HG03097 (cell line): ENCODE measurements around the gene MME.
"Not testable (repeated sequence)": the region's sequence is repeated elsewhere in the genome, so short reads cannot be mapped to it uniquely, and the experiment has no call there.

Source experiments
- ATAC-seq: cut with Tn5 transposase; IDR thresholded peaks from one replicate; pipeline ENCODE4 v1.9.1; 2021; ENCODE audit not compliant: unreplicated experiment, low FRiP score

MME gene

GRCh38 chr3:155083313-155083905, 3.3 kb downstream of the MME start:
- ATAC-seq, result no peak

GRCh38 chr3:155084567-155084966, 4.4 kb downstream of the MME start:
- ATAC-seq, result no peak

GRCh38 chr3:155086051-155086450, 5.9 kb downstream of the MME start:
- no peak for ATAC-seq

- ATAC-seq, result no peak
These were observed 8.7 kb downstream of the MME start for GRCh38 chr3:155088706-155089345.

GRCh38 chr3:155089495-155089894, 9.4 kb downstream of the MME start:
- no peak for ATAC-seq

- ATAC-seq, result no peak
These were observed 13.1 kb downstream of the MME start for GRCh38 chr3:155093261-155093660.

- ATAC-seq, result no peak
These were observed 16.3 kb downstream of the MME start for GRCh38 chr3:155096303-155097008.

- ATAC-seq, result no peak
These were observed 16.9 kb downstream of the MME start for GRCh38 chr3:155097009-155097349.

- ATAC-seq, result no peak
These were observed 21.3 kb downstream of the MME start for GRCh38 chr3:155101398-155101797.

- ATAC-seq, result no peak
These were observed 22.2 kb downstream of the MME start for GRCh38 chr3:155102329-155102728.

GRCh38 chr3:155103686-155104085, 23.6 kb downstream of the MME start:
- ATAC-seq, result no peak

GRCh38 chr3:155106119-155106518, 26.0 kb downstream of the MME start:
- no peak for ATAC-seq

GRCh38 chr3:155110022-155110421, 29.9 kb downstream of the MME start:
- ATAC-seq, result no peak

- no peak for ATAC-seq
These were observed 31.1 kb downstream of the MME start for GRCh38 chr3:155110996-155111901.

GRCh38 chr3:155111971-155112370, 31.9 kb downstream of the MME start:
- ATAC-seq, result no peak

- ATAC-seq, result no peak
These were observed 32.7 kb downstream of the MME start for GRCh38 chr3:155112661-155113389.

- ATAC-seq, result not testable (repeated sequence)
These were observed 44.6 kb downstream of the MME start for GRCh38 chr3:155124745-155125144.

GRCh38 chr3:155129396-155129795, 49.3 kb downstream of the MME start:
- ATAC-seq, result no peak

GRCh38 chr3:155130001-155130400, 49.9 kb downstream of the MME start:
- ATAC-seq, result no peak

- no peak for ATAC-seq
These were observed 51.0 kb downstream of the MME start for GRCh38 chr3:155131104-155131503.
